HG02970 (cell line): ENCODE results near the gene NOP56.

ENCODE experiments used
- ATAC-seq: cut with Tn5 transposase; IDR thresholded peaks from one replicate; pipeline ENCODE4 v1.9.1; 2021; ENCODE audit warnings: mild to moderate bottlenecking, moderate library complexity, moderate number of reproducible peaks; ENCODE audit not compliant: unreplicated experiment, low FRiP score

Gene NOP56, protein sequence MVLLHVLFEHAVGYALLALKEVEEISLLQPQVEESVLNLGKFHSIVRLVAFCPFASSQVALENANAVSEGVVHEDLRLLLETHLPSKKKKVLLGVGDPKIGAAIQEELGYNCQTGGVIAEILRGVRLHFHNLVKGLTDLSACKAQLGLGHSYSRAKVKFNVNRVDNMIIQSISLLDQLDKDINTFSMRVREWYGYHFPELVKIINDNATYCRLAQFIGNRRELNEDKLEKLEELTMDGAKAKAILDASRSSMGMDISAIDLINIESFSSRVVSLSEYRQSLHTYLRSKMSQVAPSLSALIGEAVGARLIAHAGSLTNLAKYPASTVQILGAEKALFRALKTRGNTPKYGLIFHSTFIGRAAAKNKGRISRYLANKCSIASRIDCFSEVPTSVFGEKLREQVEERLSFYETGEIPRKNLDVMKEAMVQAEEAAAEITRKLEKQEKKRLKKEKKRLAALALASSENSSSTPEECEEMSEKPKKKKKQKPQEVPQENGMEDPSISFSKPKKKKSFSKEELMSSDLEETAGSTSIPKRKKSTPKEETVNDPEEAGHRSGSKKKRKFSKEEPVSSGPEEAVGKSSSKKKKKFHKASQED

DNA sequence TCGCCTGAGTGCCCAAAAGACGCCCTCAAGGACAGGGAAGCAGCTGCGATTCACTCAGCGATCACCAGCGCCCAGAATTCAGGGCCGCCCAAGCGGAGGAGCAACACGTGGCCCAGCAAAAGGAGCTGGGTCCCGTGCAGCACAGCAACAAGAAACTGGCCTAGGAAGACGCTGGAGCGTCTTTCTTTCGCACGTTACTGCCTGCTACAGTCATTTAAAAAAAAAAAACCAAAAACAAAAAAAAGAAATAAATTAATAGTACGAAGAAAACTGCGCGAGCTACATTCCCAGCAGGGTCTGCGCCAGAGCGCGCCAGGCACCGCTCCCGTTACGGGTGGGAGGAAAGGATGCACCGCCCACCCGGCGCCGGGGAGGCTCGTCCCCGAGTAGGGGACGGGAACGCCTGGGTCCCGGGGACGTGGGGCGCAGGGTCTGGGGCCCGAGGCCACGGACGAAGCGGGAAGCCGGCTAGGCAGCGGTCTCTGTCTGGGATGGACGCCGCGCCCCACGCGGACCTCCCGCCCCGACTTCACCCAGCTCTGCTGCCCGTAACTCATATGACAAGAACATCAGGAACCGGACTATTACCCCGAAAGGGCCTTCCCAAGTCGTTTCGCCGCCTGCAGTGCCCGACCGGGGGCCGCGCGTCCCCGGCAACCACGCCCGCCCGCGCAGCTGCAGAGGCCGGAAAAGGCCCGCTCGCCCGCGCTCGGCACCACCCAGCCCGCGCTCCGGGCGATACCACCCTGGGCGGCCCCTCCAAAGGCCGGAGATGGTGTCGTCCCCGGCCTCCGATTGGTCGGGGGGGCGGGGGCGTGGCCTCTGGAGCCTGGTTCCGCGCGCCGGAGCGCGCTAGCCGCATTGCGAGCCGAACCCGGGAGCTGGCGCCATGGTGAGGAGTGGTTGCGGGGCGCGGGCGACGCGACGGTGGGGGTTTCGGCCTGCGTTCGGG lies at the start of gene NOP56:
Gene NOP56, plus strand, starts transcription at position 861 of the 952 bp plus-strand sequence. Its CDS starts 29 bp downstream, at position 890.
- ATAC-seq = peak; percentile 78

- no peak for ATAC-seq
Measured at GRCh38 chr20:2602746-2603145, 49.7 kb upstream of the NOP56 start.

DNA sequence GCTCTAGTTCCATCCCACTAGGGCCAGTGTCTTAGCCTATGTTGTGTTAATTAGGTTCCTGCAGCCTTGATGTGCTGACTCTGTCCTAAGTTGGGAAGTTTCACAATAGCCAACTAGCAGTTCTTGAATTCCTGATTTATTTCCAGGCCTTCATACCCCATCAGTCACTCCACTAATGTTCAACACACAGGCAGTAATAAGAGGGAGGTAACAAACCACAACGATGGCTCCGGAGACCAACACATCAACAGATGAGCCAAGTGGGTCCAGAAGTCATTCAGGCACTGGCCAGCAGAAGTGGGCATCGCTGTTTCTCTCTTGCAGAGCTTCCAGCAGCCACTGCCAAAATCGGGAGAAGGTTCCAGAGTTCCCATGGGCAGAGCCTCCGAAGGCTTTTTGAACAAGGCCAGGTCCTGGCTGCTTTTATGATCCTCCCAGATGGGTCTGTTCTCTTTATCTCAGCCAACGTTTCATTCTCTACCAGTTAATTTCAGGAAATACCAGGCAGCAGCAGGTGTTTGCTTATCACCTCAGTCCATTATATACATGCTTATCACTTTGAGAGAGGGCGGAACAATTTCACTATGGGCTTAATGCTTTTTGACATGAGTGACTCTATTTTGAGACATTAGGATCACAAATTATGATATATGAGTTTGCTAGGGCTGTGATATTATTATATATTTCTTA lies 48.5 kb upstream of the NOP56 start:
- no peak for ATAC-seq

GRCh38 chr20:2604506-2604835 lies 48.0 kb upstream of the NOP56 start:
- no peak for ATAC-seq

DNA sequence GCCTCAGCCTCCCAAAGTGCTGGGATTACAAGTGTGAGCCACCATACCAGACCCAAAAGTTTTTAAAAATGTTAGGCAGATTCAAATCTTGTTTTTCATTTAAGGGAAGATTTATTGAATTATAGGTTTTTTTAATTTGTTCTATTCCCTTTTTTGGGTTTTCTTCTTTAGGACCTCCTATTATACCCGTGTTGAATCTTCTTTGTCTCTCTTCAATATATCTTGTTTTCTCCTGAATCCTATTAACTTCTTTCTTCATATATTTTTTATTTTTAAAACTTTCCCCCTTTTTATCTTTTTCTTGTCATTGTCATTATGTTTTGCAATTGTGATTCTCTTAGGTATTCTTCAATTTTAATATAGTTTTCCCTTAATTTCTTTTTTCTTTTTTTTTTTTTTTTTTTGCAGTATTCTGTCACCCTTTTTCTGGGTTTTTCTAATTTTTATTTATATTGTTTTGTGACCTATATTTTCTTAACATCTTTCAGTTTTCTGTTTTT lies 45.9 kb upstream of the NOP56 start:
- ATAC-seq = no peak

GRCh38 chr20:2610326-2610725 lies 42.1 kb upstream of the NOP56 start:
- no peak for ATAC-seq

GRCh38 chr20:2610941-2611720 lies 41.3 kb upstream of the NOP56 start:
- no peak for ATAC-seq

GRCh38 chr20:2612073-2612472 lies 40.4 kb upstream of the NOP56 start:
- ATAC-seq = no peak

DNA sequence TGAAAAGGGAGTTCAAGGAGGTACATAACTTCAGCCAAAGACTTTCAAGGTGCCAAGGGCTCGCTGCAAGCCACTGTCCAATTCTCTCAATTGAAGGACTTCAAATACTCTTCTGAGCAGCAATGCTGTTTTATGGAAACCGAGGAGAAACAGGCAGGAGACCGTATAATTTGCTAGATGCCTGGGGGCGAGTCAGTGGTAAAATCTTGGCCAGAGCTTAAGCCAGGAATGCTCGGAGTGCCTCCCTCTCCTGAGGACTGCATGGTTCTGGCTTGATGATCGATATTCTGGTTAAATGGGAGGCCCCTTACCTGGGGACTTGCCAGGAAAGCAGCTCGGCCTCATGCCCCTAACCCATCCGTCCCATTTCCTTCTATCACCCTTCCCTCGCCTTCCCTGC lies 35.8 kb upstream of the NOP56 start:
- no peak for ATAC-seq

DNA sequence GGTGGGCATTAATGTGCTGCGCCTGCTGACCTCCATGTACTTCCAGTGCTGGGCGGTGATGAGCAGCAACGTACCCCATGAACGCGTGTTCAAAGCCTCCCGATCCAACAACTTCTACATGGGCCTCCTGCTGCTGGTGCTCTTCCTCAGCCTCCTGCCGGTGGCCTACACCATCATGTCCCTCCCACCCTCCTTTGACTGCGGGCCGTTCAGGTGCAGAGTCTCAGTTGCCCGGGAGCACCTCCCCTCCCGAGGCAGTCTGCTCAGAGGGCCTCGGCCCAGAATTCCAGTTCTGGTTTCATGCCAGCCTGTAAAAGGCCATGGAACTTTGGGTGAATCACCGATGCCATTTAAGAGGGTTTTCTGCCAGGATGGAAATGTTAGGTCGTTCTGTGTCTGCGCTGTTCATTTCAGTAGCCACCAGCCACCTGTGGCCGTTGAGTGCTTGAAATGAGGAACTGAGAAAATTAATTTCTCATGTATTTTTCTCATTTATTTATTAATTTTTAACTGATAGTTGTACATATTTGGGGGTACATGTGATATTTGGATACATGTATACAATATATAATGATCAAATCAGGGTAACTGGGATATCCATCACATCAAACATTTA lies 35.2 kb upstream of the NOP56 start:
- ATAC-seq = no peak

GRCh38 chr20:2618815-2619214 lies 33.6 kb upstream of the NOP56 start:
- no peak for ATAC-seq

DNA sequence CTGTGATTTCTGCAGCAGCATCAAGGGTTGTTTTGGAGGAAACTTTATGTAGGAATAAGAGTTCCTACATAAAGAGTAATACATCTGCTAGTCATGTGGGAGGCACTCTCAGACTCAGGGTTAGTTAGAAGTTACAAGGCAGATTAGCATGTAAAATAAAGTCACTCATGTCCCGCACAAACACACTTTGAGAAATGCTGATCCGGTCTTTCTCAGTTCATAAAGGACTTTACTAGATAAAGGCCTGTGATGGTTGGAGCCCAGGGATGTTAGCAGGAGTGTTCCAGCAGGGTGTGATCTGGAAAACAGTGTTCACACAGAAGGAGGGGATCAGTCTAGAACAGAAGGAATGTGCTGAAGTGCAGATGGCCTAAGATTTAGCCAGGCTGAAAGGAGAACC lies 33.1 kb upstream of the NOP56 start:
- ATAC-seq = no peak

GRCh38 chr20:2619961-2620595 lies 32.4 kb upstream of the NOP56 start:
- ATAC-seq = no peak

- ATAC-seq = no peak
Measured at GRCh38 chr20:2624190-2624589, 28.2 kb upstream of the NOP56 start.

DNA sequence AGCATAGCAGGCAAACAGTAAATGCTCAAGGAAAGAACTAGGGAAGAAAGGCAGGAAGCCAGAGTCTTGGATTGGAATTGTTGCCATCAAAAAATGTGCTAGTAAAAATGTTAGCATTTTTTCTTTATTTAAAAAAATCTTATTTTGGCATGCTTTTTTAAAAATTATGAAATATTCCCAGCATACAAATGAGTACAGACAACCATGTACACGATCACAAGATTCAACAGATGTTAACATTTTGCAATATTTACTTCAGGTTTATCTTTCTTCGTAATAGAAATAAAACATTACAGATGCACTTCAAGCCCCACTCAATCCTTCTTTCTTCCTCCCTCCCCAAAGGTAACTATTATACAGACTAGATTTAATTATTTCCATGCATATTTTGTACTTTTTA lies 27.4 kb upstream of the NOP56 start:
- ATAC-seq = no peak

GRCh38 chr20:2626853-2627541 lies 25.4 kb upstream of the NOP56 start:
- ATAC-seq = no peak

GRCh38 chr20:2631228-2631627 lies 21.2 kb upstream of the NOP56 start:
- ATAC-seq = no peak

DNA sequence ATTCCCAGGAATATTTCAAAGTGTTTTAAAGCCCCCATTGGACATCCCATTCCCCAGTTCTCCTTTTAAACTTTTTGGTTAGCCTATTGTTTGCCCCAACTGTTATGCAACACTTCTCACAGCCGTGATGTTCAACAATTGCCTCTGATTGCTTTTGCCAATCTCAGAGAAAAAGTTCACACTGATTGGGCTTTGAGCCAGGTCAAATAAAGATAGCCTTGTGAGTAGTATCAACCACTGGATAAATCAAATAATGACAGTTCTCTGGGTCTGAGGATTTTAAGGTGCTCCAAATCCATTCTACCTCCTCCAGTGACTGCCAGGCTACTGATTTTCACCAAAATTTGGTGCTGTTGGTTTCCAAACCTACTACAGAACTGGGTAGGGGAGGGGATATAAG lies 19.1 kb upstream of the NOP56 start:
- ATAC-seq = no peak
